Keratinocyte (primary cell): Measurements from ENCODE around the gene MPPED1. TPM values are rescaled to one million over a fixed set of nuclear protein-coding genes. Genes with fewer than 3 reads are reported as not detected.

Source experiments
- DNase-seq: peaks from one replicate; pipeline ENCODE4 v3.0.0-alpha.2; 2011; ENCODE audit warnings: low read depth, missing footprints, low spot score
- FAIRE-seq: peaks from 2 replicates; lab custom pipeline; 2011; peaks lifted over from hg19 to GRCh38; lab: Jason Lieb, UNC
- H2AFZ ChIP-seq: 2 replicates; pipeline ENCODE4 v1.6.0; 2012; ENCODE audit warnings: low read length, control low read depth, inconsistent platforms; ENCODE audit not compliant: control insufficient read depth
- H3K27ac ChIP-seq: 2 replicates; pipeline ENCODE4 v1.5.1; 2011; ENCODE audit warnings: low read length; ENCODE audit not compliant: control insufficient read depth, insufficient read depth
- H3K27me3 ChIP-seq: 3 replicates; pipeline ENCODE4 v1.6.0; 2011; ENCODE audit warnings: low read length; ENCODE audit not compliant: control insufficient read depth, insufficient read depth; ENCODE audit errors: extremely low read depth
- H3K36me3 ChIP-seq, 2 experiments: 2 replicates in 1 of 2; 3 replicates in 1 of 2; pipeline ENCODE4 v1.5.1; 2011; ENCODE audit warnings: low read length in 2 of 2, mild to moderate bottlenecking in 1 of 2; ENCODE audit not compliant: control insufficient read depth in 2 of 2, insufficient read depth in 2 of 2; ENCODE audit errors: extremely low read depth in 1 of 2
- H3K4me1 ChIP-seq: 3 replicates; pipeline ENCODE4 v1.5.1; 2011; ENCODE audit warnings: low read length; ENCODE audit not compliant: control insufficient read depth, insufficient read depth; ENCODE audit errors: extremely low read depth
- H3K4me2 ChIP-seq: 3 replicates; pipeline ENCODE4 v1.6.0; 2011; ENCODE audit warnings: low read depth, low read length; ENCODE audit not compliant: control insufficient read depth, insufficient read depth; ENCODE audit errors: extremely low read depth
- H3K4me3 ChIP-seq, 3 experiments: fragments of 200-600 bp in 1 of 3; sonication (generic) in 1 of 3; 2 replicates in 2 of 3; 3 replicates in 1 of 3; pipeline ENCODE4 v1.5.1; 2011 to 2016; ENCODE audit warnings: low read length in 3 of 3, mild to moderate bottlenecking in 3 of 3, control low read depth in 2 of 3, inconsistent platforms in 1 of 3, low read depth in 1 of 3, mixed read lengths in 1 of 3, mixed run types in 1 of 3, moderate library complexity in 1 of 3; ENCODE audit not compliant: control insufficient read depth in 2 of 3, insufficient read depth in 2 of 3; ENCODE audit errors: extremely low read depth in 1 of 3
- H3K79me2 ChIP-seq: 2 replicates; pipeline ENCODE4 v1.6.0; 2012; ENCODE audit warnings: low read length; ENCODE audit not compliant: control insufficient read depth, insufficient read depth
- H3K9ac ChIP-seq: 3 replicates; pipeline ENCODE4 v1.6.0; 2011; ENCODE audit warnings: low read length; ENCODE audit not compliant: control insufficient read depth, insufficient read depth; ENCODE audit errors: extremely low read depth
- H3K9me1 ChIP-seq: 3 replicates; pipeline ENCODE4 v1.6.0; 2011; ENCODE audit warnings: low read length; ENCODE audit not compliant: control insufficient read depth, insufficient read depth; ENCODE audit errors: extremely low read depth
- H3K9me3 ChIP-seq: 2 replicates; pipeline ENCODE4 v1.5.1; 2012; ENCODE audit warnings: low read depth, low read length; ENCODE audit not compliant: control insufficient read depth
- H4K20me1 ChIP-seq: 3 replicates; pipeline ENCODE4 v1.6.0; 2011; ENCODE audit warnings: low read length; ENCODE audit not compliant: control insufficient read depth, insufficient read depth; ENCODE audit errors: extremely low read depth
- CTCF ChIP-seq, 3 experiments: IDR thresholded peaks in 1 of 3; conservative IDR thresholded peaks in 1 of 3; optimal IDR thresholded peaks in 1 of 3; 2 replicates in 2 of 3; 3 replicates in 1 of 3; pipeline versions ENCODE3 to v1.5.1; 2011; ENCODE audit warnings: low read length in 3 of 3, mild to moderate bottlenecking in 3 of 3, moderate library complexity in 2 of 3, control low read depth in 1 of 3, inconsistent platforms in 1 of 3; ENCODE audit not compliant: insufficient read depth in 2 of 3; ENCODE audit errors: extremely low read depth in 1 of 3
- EZH2 ChIP-seq: IDR thresholded peaks from one replicate; pipeline ENCODE4 v1.6.1; 2012; ENCODE audit warnings: inconsistent platforms, mild to moderate bottlenecking, low read length, moderate library complexity
- dilution Hi-C: fragments of 300-500 bp; cut with MboI; formaldehyde crosslinking; loops from one replicate; pipeline ENCODE4 v1.7.0; 2020; ENCODE audit warnings: low sequenced_read_pairs; ENCODE audit not compliant: extremely low pct_ligation_motif_present
- polyA plus RNA-seq, 5 experiments: library from polyadenylated mRNA; depleted of rRNA in 3 of 5; stranded (reverse) in 3 of 5; stranded (forward) in 1 of 5; unstranded in 1 of 5; fragments of >200 nt; gene quantifications; 1 replicate in 1 of 5; 2 replicates in 3 of 5; 3 replicates in 1 of 5; pipeline versions ENCODE4 v1.2.1 to v1.2.3, GENCODE V29; 2011 to 2012; ENCODE audit warnings: missing spikeins in 2 of 5, low read depth in 1 of 5, low replicate concordance in 1 of 5

MPPED1 gene
- polyA plus RNA-seq, 1 donor (not counting 4 experiments of a cell fraction or from before 2014, with no cell fraction given), result not detected

GRCh38 chr22:43376765-43377547 lies 34.9 kb upstream of the MPPED1 start:
- Histone ChIP-seq H3K4me1 (no peaks in the 10 kb centered on the region), H3K36me3 (no peaks in the 10 kb centered on the region), H3K27ac (no peak overlapping the region), H3K27me3 (peaks cover 6% of the 10 kb centered on the region), H3K9me3 (no peaks in the 10 kb centered on the region), H3K4me2 (no peak overlapping the region), H4K20me1 (no peaks in the 10 kb centered on the region), H3K9ac (no peak overlapping the region), H2AFZ (no peak overlapping the region), H3K79me2 (no peaks in the 10 kb centered on the region), H3K4me3 (no peak overlapping the region), H3K9me1 (no peaks in the 10 kb centered on the region)
- dilution Hi-C loops, result no loop called here
- DNase-seq (no peak), FAIRE-seq (no peak)
- TF ChIP-seq EZH2 (no peak), CTCF (optimal IDR thresholded peaks at IDR 0.05 in 1 of 3, IDR thresholded peaks at IDR 0.05 in 1 of 3, conservative IDR thresholded peaks at IDR 0.05 in 1 of 3; ENCODE audit: extremely low read depth in 1 of 3, insufficient read depth in 2 of 3, low read length in 3 of 3) (no peak)

DNA sequence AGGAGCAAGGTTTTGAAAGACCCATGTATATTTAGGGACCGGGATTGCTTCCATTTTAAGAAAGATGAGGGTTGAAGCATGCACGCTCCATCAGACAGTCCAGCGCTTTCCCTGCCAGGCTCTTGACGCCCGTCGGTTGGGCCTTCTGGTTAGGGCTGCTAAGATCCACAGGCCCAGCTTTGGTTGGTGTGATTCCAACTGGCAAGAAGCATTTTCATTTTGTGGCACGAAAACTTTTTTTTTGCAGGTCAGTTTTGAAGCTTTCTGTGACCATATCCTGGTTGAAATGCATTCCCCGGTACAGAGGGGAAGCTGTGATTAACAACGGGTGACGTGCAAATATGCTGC lies 34.3 kb upstream of the MPPED1 start:
- no peaks in the 10 kb centered on the region for H3K36me3 ChIP-seq
- DNase-seq (no peak), FAIRE-seq (no peak)
- H3K9ac ChIP-seq, result no peak overlapping the region
- H3K4me1 ChIP-seq, result no peaks in the 10 kb centered on the region
- H2AFZ ChIP-seq, result no peak overlapping the region
- no peak overlapping the region for H3K27ac ChIP-seq
- H3K9me3 ChIP-seq, result no peaks in the 10 kb centered on the region
- dilution Hi-C loops, result no loop called here
- TF ChIP-seq EZH2 (no peak), CTCF (optimal IDR thresholded peaks at IDR 0.05 in 1 of 3, IDR thresholded peaks at IDR 0.05 in 1 of 3, conservative IDR thresholded peaks at IDR 0.05 in 1 of 3; ENCODE audit: extremely low read depth in 1 of 3, insufficient read depth in 2 of 3, low read length in 3 of 3) (no peak)
- H3K9me1 ChIP-seq, result no peaks in the 10 kb centered on the region
- no peaks in the 10 kb centered on the region for H4K20me1 ChIP-seq
- H3K79me2 ChIP-seq, result no peaks in the 10 kb centered on the region
- H3K4me2 ChIP-seq, result no peak overlapping the region
- no peak overlapping the region for H3K4me3 ChIP-seq
- H3K27me3 ChIP-seq, result peaks cover 6% of the 10 kb centered on the region
